ENCODE data around the gene FAR1.

FAR1 gene

GRCh38 chr11:13772223-13773046, 104.0 kb downstream of the FAR1 start:
- Histone ChIP-seq H3K27me3 (ENCODE audit: insufficient read depth, low read length) (peaks cover 60% of the 10 kb centered on the region), H3K4me3 (ENCODE audit: low read depth, low read length) (no peak overlapping the region), H3K36me3 (ENCODE audit: insufficient read depth, low read length) (no peaks in the 10 kb centered on the region), H2AFZ (ENCODE audit: low read length, unreplicated experiment) (no peak overlapping the region), H3K4me1 (ENCODE audit: control insufficient read depth, insufficient read depth, low read length, unreplicated experiment) (no peaks in the 10 kb centered on the region), H3K79me2 (ENCODE audit: control insufficient read depth, insufficient read depth, low read length, unreplicated experiment) (no peaks in the 10 kb centered on the region), H3K27ac (ENCODE audit: low read depth, low read length) (no peak overlapping the region)

- Histone ChIP-seq H3K79me2 (ENCODE audit: control insufficient read depth, insufficient read depth, low read length, unreplicated experiment) (no peaks in the 10 kb centered on the region), H3K36me3 (ENCODE audit: insufficient read depth, low read length) (no peaks in the 10 kb centered on the region), H3K27ac (ENCODE audit: low read depth, low read length) (no peak overlapping the region), H3K4me3 (ENCODE audit: low read depth, low read length) (no peak overlapping the region), H2AFZ (ENCODE audit: low read length, unreplicated experiment) (no peak overlapping the region), H3K4me1 (ENCODE audit: control insufficient read depth, insufficient read depth, low read length, unreplicated experiment) (no peaks in the 10 kb centered on the region), H3K27me3 (ENCODE audit: insufficient read depth, low read length) (peaks cover 67% of the 10 kb centered on the region)
These were observed 107.0 kb downstream of the FAR1 start for GRCh38 chr11:13775471-13775870.

- no peak overlapping the region for H3K27ac ChIP-seq (ENCODE audit: low read depth, low read length)
- no peak overlapping the region for H2AFZ ChIP-seq (ENCODE audit: low read length, unreplicated experiment)
- H3K4me3 ChIP-seq (ENCODE audit: low read depth, low read length): no peak overlapping the region
- no peaks in the 10 kb centered on the region for H3K36me3 ChIP-seq (ENCODE audit: insufficient read depth, low read length)
- H3K79me2 ChIP-seq (ENCODE audit: control insufficient read depth, insufficient read depth, low read length, unreplicated experiment): no peaks in the 10 kb centered on the region
- no peaks in the 10 kb centered on the region for H3K4me1 ChIP-seq (ENCODE audit: control insufficient read depth, insufficient read depth, low read length, unreplicated experiment)
- peaks cover 67% of the 10 kb centered on the region for H3K27me3 ChIP-seq (ENCODE audit: insufficient read depth, low read length)
These were observed 107.8 kb downstream of the FAR1 start for GRCh38 chr11:13776134-13776815.

GRCh38 chr11:13777341-13777985, 109.0 kb downstream of the FAR1 start:
- H2AFZ ChIP-seq (ENCODE audit: low read length, unreplicated experiment): no peak overlapping the region
- H3K36me3 ChIP-seq (ENCODE audit: insufficient read depth, low read length): no peaks in the 10 kb centered on the region
- H3K79me2 ChIP-seq (ENCODE audit: control insufficient read depth, insufficient read depth, low read length, unreplicated experiment): no peaks in the 10 kb centered on the region
- H3K27ac ChIP-seq (ENCODE audit: low read depth, low read length): no peak overlapping the region
- peaks cover 66% of the 10 kb centered on the region for H3K27me3 ChIP-seq (ENCODE audit: insufficient read depth, low read length)
- no peaks in the 10 kb centered on the region for H3K4me1 ChIP-seq (ENCODE audit: control insufficient read depth, insufficient read depth, low read length, unreplicated experiment)
- H3K4me3 ChIP-seq (ENCODE audit: low read depth, low read length): no peak overlapping the region

- no peak overlapping the region for H3K27ac ChIP-seq (ENCODE audit: low read depth, low read length)
- no peaks in the 10 kb centered on the region for H3K4me1 ChIP-seq (ENCODE audit: control insufficient read depth, insufficient read depth, low read length, unreplicated experiment)
- H3K4me3 ChIP-seq (ENCODE audit: low read depth, low read length): no peak overlapping the region
- H2AFZ ChIP-seq (ENCODE audit: low read length, unreplicated experiment): no peak overlapping the region
- H3K36me3 ChIP-seq (ENCODE audit: insufficient read depth, low read length): no peaks in the 10 kb centered on the region
- H3K79me2 ChIP-seq (ENCODE audit: control insufficient read depth, insufficient read depth, low read length, unreplicated experiment): no peaks in the 10 kb centered on the region
- H3K27me3 ChIP-seq (ENCODE audit: insufficient read depth, low read length): peaks cover 62% of the 10 kb centered on the region
These were observed 109.9 kb downstream of the FAR1 start for GRCh38 chr11:13778345-13778744.

GRCh38 chr11:13781153-13781552, 112.7 kb downstream of the FAR1 start:
- no peak overlapping the region for H3K27ac ChIP-seq (ENCODE audit: low read depth, low read length)
- peaks cover 60% of the 10 kb centered on the region for H3K27me3 ChIP-seq (ENCODE audit: insufficient read depth, low read length)
- H3K79me2 ChIP-seq (ENCODE audit: control insufficient read depth, insufficient read depth, low read length, unreplicated experiment): no peaks in the 10 kb centered on the region
- H3K4me1 ChIP-seq (ENCODE audit: control insufficient read depth, insufficient read depth, low read length, unreplicated experiment): no peaks in the 10 kb centered on the region
- H3K4me3 ChIP-seq (ENCODE audit: low read depth, low read length): no peak overlapping the region
- no peak overlapping the region for H2AFZ ChIP-seq (ENCODE audit: low read length, unreplicated experiment)
- no peaks in the 10 kb centered on the region for H3K36me3 ChIP-seq (ENCODE audit: insufficient read depth, low read length)
